Parathyroid adenoma (tissue), 2 donors: ENCODE data around the gene UNK.

Source experiments
- H2AFZ ChIP-seq: fragments of 300-600 bp; sonication (generic); one replicate; pipeline ENCODE4 v1.7.0; 2017; ENCODE audit warnings: antibody characterized with exemption, mild to moderate bottlenecking
- H3K27ac ChIP-seq: fragments of 300-600 bp; sonication (generic); one replicate; pipeline ENCODE4 v1.7.0; 2017
- H3K27me3 ChIP-seq: fragments of 300-600 bp; sonication (generic); one replicate; pipeline ENCODE4 v1.7.0; 2017; ENCODE audit warnings: low read length; ENCODE audit not compliant: control insufficient read depth, insufficient read depth
- H3K36me3 ChIP-seq: fragments of 300-600 bp; sonication (generic); one replicate; pipeline ENCODE4 v1.7.0; 2017; ENCODE audit warnings: low read length; ENCODE audit not compliant: control insufficient read depth, insufficient read depth
- H3K4me1 ChIP-seq: fragments of 300-600 bp; sonication (generic); one replicate; pipeline ENCODE4 v1.7.0; 2017; ENCODE audit warnings: control low read depth
- H3K4me2 ChIP-seq: fragments of 300-600 bp; sonication (generic); one replicate; pipeline ENCODE4 v1.7.0; 2017; ENCODE audit warnings: low read length
- H3K4me3 ChIP-seq: fragments of 300-600 bp; sonication (generic); one replicate; pipeline ENCODE4 v1.7.0; 2017; ENCODE audit warnings: low read depth, low read length
- H3K79me2 ChIP-seq: fragments of 300-600 bp; sonication (generic); one replicate; pipeline ENCODE4 v1.7.0; 2017; ENCODE audit warnings: control low read depth
- H3K9ac ChIP-seq: fragments of 300-600 bp; sonication (generic); one replicate; pipeline ENCODE4 v1.7.0; 2017; ENCODE audit warnings: mild to moderate bottlenecking
- H3K9me3 ChIP-seq: fragments of 300-600 bp; sonication (generic); one replicate; pipeline ENCODE4 v1.7.0; 2017; ENCODE audit warnings: low read length; ENCODE audit not compliant: control insufficient read depth
- CTCF ChIP-seq: fragments of 300-600 bp; sonication (generic); IDR thresholded peaks from one replicate; pipeline ENCODE4 v1.7.0; 2017; ENCODE audit warnings: antibody characterized with exemption, mild to moderate bottlenecking
- donor health status: primary hyperparathyroidism.

Gene UNK

DNA sequence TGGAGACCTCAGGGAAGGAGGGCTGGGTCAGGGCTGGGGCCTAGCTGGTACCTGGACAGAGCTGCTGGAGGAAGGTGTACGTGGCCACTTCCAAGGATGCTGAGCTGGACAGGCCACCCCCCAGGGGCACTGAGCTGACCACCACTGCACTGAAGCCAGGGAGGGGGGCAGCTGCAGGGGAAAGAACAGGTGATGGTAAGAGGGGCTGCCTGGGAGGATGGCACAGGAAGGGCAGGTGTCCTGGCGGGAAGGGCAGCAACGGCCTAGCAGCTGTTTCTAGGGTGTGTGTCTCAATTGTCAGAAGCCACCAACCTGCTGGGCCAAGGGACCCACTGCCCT is 21.4 kb upstream of the UNK start:
- no peak overlapping the region for H2AFZ ChIP-seq
- no peak for TF ChIP-seq CTCF
- no peak overlapping the region for H3K4me2 ChIP-seq
- H3K79me2 ChIP-seq = no peaks in the 10 kb centered on the region
- H3K27me3 ChIP-seq = no peaks in the 10 kb centered on the region
- no peaks in the 10 kb centered on the region for H3K36me3 ChIP-seq
- H3K9ac ChIP-seq = no peak overlapping the region
- H3K27ac ChIP-seq = no peak overlapping the region
- H3K4me3 ChIP-seq = no peak overlapping the region
- no peaks in the 10 kb centered on the region for H3K9me3 ChIP-seq
- peaks cover 12% of the 10 kb centered on the region for H3K4me1 ChIP-seq

GRCh38 chr17:75763613-75764416 is 20.8 kb upstream of the UNK start:
- peak overlapping the region; percentile 88 for H3K4me3 ChIP-seq
- no peaks in the 10 kb centered on the region for H3K9me3 ChIP-seq
- H3K4me1 ChIP-seq = peaks cover 12% of the 10 kb centered on the region
- no peak for TF ChIP-seq CTCF
- H3K79me2 ChIP-seq = no peaks in the 10 kb centered on the region
- no peaks in the 10 kb centered on the region for H3K27me3 ChIP-seq
- no peaks in the 10 kb centered on the region for H3K36me3 ChIP-seq
- H3K27ac ChIP-seq = peak overlapping the region; percentile 80
- no peak overlapping the region for H3K9ac ChIP-seq
- H3K4me2 ChIP-seq = peak overlapping the region; percentile 96
- peak overlapping the region; percentile 99 for H2AFZ ChIP-seq

DNA sequence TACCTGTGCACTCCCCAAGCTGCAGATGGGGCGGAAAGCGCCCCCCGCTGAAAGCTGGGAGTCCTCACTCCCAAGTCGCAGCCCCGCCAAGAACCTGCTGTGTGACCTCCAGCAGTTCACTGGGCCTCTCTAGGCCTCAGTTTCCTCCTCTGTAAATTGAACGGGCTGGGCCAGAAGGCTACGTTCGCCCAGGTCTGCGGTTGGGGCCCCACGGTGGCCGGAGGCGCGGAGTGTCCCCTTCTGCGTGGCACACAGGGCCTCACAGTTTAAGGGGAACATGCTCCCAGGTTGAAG is 20.2 kb upstream of the UNK start:
- H3K9ac ChIP-seq = no peak overlapping the region
- no peak for TF ChIP-seq CTCF
- H3K4me1 ChIP-seq = peaks cover 11% of the 10 kb centered on the region
- peak overlapping the region; percentile 80 for H3K27ac ChIP-seq
- H3K9me3 ChIP-seq = no peaks in the 10 kb centered on the region
- no peaks in the 10 kb centered on the region for H3K36me3 ChIP-seq
- H2AFZ ChIP-seq = peak overlapping the region; percentile 99
- H3K27me3 ChIP-seq = no peaks in the 10 kb centered on the region
- no peaks in the 10 kb centered on the region for H3K79me2 ChIP-seq
- peak overlapping the region; percentile 88 for H3K4me3 ChIP-seq
- peak overlapping the region; percentile 96 for H3K4me2 ChIP-seq

GRCh38 chr17:75764711-75765421 is 19.7 kb upstream of the UNK start, which contains the start of gene GALK1:
TSS of gene GALK1 (minus strand) at chr17:75765192. CDS start at chr17:75765136, 56 bp downstream.
- Histone ChIP-seq H3K4me1 (peaks cover 8% of the 10 kb centered on the region), H3K27ac (peak within 1 kb of the TSS; percentile 80)
- TF ChIP-seq CTCF = peak; percentile 68

More at GRCh38 chr17:75764711-75765421, 19.7 kb upstream of the UNK start, which contains the start of gene GALK1:
- H3K4me3 ChIP-seq = peak within 1 kb of the TSS; percentile 88
- no peaks in the 10 kb centered on the region for H3K79me2 ChIP-seq
- H3K27me3 ChIP-seq = no peaks in the 10 kb centered on the region
- H3K36me3 ChIP-seq = no peaks in the 10 kb centered on the region
- H2AFZ ChIP-seq = peak within 1 kb of the TSS; percentile 99
- H3K4me2 ChIP-seq = peak within 1 kb of the TSS; percentile 96
- H3K9me3 ChIP-seq = no peaks in the 10 kb centered on the region
- H3K9ac ChIP-seq = peak within 1 kb of the TSS; percentile 29
